GM12864 (cell line): ENCODE results near the gene ZNF283.

Experiments used
- DNase-seq: peaks from one replicate; pipeline ENCODE4 v3.0.0-alpha.2; 2011; ENCODE audit warnings: low read depth
- H3K4me3 ChIP-seq: 2 replicates; pipeline ENCODE4 v1.5.1; 2011; ENCODE audit warnings: mild to moderate bottlenecking, low read depth, low read length, control low read depth
- TF ChIP-seq, protein P1 (sequence below): IDR thresholded peaks from 2 replicates; pipeline ENCODE4 v1.5.1; 2011; ENCODE audit warnings: low read depth, mild to moderate bottlenecking, moderate library complexity, low read length, control low read depth, inconsistent platforms; ENCODE audit errors: missing control alignments

ZNF283 gene

DNA sequence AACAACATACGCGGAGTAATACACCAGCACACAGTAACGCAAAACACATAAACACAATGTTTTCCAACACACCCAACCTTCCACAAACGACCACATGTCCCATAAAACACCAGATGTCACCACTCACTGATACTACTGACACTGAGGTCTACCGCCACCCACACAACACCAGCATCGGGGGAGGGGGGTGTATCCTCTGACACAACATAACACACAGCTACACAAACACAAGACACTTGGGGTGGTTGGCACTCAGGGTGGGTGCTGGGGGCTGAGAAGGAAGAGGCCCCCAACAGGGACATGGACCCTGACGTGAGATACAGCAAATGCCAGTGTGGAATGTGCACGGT is 44.8 kb upstream of the ZNF283 start:
- peak overlapping the region; percentile 10 for H3K4me3 ChIP-seq
- no peak for DNase-seq
- TF ChIP-seq, protein P1, sequence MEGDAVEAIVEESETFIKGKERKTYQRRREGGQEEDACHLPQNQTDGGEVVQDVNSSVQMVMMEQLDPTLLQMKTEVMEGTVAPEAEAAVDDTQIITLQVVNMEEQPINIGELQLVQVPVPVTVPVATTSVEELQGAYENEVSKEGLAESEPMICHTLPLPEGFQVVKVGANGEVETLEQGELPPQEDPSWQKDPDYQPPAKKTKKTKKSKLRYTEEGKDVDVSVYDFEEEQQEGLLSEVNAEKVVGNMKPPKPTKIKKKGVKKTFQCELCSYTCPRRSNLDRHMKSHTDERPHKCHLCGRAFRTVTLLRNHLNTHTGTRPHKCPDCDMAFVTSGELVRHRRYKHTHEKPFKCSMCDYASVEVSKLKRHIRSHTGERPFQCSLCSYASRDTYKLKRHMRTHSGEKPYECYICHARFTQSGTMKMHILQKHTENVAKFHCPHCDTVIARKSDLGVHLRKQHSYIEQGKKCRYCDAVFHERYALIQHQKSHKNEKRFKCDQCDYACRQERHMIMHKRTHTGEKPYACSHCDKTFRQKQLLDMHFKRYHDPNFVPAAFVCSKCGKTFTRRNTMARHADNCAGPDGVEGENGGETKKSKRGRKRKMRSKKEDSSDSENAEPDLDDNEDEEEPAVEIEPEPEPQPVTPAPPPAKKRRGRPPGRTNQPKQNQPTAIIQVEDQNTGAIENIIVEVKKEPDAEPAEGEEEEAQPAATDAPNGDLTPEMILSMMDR: no peak

DNA sequence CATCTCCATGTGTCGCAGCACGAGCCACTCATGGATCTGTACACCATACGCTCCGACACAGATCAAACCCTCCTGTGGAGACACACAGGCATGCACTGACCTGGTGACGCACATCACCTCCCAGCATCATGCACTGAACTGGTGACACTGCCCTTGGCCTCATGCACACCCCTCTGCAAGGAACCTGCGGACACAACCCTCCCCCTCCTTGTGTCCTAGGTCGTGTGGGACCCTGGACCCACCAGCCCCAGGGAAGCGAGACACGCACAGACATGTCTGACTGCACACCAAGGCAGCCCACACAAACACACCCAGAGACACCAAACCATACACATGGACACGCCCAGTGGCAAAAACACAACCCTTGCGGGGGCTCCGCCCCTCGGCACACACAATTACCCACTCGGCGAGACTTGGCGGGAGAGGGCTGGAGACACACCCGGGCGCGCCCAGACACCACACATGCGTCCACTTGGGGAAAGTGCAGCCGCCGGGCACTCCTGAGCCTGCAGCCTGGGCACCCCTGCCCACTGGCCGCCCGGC is 44.4 kb upstream of the ZNF283 start:
- DNase-seq: no peak
- TF ChIP-seq, protein P1: no peak
- H3K4me3 ChIP-seq: peak overlapping the region; percentile 10

DNA sequence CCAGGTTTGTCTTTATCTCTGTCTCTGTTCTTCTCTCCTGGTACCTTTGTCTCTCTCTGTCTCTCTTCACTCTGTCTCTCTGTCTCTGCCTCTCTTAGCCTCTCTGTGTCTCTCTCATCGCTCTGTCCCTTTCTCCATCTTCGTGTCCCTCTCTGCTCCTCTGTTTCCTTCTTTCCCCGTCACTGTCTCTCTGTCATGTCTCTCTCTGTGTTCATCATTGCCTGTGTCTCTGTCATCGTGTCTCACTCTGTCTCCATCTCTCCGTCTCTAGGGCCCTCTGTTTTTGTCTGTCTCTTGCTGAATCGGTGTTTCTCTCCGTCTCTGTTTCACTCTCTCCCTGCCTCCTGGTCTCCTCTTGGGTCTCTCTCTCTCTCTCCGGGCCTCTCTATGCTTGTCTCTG is 43.5 kb upstream of the ZNF283 start:
- no peak for DNase-seq
- TF ChIP-seq, protein P1: no peak
- H3K4me3 ChIP-seq: peak overlapping the region; percentile 23

DNA sequence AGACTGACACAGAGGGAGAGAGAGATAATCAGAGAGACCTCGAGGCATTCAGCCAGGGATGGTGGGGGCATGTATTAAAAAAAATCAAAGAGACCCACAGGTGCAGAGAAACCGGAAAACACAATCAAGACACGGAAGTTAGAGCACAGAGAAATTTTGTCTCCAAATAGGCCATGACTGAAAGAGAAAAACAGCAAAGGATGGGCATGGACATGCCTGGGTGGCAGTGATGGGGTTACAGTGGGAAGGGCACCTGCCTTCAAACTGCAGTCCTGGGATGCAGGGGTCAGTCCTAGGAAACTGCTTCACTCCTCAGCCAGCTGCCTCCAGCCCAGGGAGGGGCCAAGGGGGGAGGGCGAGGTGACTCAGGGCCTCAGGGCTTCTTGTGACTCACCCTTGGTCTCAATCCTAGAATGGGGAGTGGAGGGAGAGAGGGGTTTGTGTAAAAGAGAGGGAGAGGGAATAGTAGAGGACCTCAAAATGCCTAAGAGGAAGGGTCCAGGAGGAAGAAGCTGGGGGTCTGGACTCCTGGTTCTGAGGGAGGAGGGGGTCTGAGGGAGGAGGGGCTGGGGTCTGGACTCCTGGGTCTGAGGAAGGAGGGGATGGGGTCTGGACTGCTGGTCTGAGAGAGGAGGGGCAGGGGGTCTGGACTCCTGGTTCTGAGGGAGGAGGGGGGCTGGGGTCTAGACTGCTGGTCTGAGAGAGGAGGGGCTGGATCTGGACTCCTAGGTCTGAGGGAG is 42.7 kb upstream of the ZNF283 start:
- peak; percentile 47 for DNase-seq
- no peak overlapping the region; the same call in 1 of the 2 replicates for H3K4me3 ChIP-seq
- TF ChIP-seq, protein P1: no peak

DNA sequence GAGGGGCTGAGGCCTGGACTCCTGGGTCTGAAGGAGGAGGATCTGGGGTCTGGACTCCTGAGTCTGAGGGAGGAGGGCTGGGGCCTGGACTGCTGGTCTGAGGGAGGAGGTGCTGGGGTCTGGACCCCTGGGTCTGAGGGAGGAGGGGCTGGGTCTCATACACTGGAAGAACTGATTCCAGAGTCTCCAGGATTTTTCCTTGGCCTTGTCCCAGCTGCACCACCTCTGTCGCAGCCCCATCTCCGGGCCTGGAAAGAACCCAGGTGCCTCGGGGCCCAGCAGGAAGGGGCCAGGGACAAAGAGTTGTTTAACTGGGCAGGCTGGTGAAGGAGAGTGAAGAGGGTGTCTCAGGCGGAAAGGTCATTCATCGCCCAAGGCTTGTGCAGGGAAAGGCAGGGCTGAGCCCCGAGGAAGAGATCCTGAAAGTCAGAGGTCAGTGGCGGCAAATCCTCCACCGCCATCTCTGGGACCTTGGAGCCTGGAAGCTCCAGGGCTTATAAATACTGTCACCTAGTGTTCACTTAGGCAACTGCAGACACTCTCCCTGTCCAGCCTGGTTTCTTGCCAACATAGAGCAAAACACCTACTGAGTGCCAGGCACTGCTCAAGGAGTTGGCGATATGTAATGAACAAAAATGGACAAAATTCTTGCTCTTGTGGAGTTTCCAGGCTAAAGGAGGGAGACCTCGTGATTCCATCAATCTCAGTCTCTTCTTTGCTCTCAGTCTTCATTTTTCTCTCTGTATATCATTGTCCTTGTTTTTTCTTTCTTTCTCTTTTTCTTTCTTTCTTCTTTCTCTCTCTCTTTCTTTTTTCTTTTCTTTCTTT is 41.9 kb upstream of the ZNF283 start:
- H3K4me3 ChIP-seq: no peak overlapping the region
- TF ChIP-seq, protein P1: peak; percentile 100
- peak; percentile 65 for DNase-seq

DNA sequence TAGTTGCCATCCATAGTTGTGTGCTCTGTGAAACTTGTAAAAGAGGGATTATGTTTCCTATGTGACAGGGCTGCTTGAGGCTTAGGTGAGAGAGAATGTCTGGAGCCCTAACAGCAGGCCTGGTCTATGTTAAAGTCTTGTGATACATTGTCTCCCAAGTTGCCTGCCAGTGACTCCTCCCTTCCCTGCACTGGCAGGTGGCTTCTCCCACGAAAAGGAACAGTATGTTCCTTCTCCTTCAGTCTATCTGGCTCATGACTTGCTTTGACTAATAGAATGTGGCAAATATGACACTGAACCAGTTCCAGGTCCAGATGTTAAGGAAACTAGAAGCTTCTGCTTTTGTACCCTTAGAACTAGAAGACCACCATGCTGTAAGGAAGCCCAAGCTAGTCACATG is 40.5 kb upstream of the ZNF283 start:
- DNase-seq: no peak
- TF ChIP-seq, protein P1: no peak
- no peak overlapping the region for H3K4me3 ChIP-seq
